ENCODE measurements around the gene COPS7B. TPM values are rescaled to one million over a fixed set of nuclear protein-coding genes. Genes with fewer than 3 reads are reported as not detected.
A peak's percentile ranks its signal among the peaks of the same experiment; 100 is the strongest.

The COPS7B gene
- total RNA-seq, 1 experiment from 2014 or later, result 57.1 TPM

DNA sequence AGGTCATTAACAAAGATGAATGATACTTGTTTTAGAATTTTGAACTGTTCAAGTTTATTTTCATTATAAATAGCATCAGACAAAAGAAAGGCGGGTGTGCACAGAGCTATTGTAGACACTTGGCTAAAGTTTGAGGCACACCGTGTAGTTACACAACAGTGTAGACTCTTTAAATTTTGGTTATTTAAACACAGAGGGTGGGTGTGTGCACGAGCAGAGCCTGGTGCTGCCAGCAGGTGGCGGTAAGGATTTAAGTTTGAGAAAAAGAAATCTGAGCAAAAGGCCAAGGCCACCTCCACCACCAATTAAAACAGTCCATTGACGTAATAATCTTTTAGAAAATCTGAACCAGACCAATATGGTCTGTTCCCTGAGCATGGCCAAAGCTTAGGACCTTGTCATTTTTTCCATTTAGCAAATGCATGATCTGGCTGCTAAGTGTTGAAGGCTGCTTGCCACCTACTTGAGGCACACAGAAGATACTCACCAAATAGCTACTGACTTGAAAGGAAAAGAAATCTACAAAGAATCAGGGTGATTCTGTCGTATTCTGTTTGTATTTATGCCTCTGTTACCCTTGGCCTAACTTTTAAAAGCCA, 14.3 kb downstream of the COPS7B start:
- ATAC-seq (peak; percentile 64), DNase-seq (ENCODE audit: low spot score) (peak; percentile 77)
- ChIA-PET POLR2A (no interaction called here), CTCF (interaction anchor here (0.6 to 1.6 kb wide), 11 partner anchors 14 to 218 kb away, joined by 3 to 6 read pairs (median 3); partner anchors contain the start of gene COPS7B)
- H3K27ac Mint-ChIP-seq, result no peak overlapping the region
- TF ChIP-seq, protein P1, sequence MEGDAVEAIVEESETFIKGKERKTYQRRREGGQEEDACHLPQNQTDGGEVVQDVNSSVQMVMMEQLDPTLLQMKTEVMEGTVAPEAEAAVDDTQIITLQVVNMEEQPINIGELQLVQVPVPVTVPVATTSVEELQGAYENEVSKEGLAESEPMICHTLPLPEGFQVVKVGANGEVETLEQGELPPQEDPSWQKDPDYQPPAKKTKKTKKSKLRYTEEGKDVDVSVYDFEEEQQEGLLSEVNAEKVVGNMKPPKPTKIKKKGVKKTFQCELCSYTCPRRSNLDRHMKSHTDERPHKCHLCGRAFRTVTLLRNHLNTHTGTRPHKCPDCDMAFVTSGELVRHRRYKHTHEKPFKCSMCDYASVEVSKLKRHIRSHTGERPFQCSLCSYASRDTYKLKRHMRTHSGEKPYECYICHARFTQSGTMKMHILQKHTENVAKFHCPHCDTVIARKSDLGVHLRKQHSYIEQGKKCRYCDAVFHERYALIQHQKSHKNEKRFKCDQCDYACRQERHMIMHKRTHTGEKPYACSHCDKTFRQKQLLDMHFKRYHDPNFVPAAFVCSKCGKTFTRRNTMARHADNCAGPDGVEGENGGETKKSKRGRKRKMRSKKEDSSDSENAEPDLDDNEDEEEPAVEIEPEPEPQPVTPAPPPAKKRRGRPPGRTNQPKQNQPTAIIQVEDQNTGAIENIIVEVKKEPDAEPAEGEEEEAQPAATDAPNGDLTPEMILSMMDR (IDR thresholded peaks at IDR 0.05), result peak; percentile 75
- TF ChIP-seq, protein P2, sequence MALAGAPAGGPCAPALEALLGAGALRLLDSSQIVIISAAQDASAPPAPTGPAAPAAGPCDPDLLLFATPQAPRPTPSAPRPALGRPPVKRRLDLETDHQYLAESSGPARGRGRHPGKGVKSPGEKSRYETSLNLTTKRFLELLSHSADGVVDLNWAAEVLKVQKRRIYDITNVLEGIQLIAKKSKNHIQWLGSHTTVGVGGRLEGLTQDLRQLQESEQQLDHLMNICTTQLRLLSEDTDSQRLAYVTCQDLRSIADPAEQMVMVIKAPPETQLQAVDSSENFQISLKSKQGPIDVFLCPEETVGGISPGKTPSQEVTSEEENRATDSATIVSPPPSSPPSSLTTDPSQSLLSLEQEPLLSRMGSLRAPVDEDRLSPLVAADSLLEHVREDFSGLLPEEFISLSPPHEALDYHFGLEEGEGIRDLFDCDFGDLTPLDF (CRISPR knock-in tag; IDR thresholded peaks at IDR 0.05), result no peak
- peaks cover 34% of the 10 kb centered on the region for H3K36me3 Mint-ChIP-seq
- no peaks in the 10 kb centered on the region for H3K9me3 Mint-ChIP-seq
- peaks cover 10% of the 10 kb centered on the region for H3K4me1 Mint-ChIP-seq
- no peaks in the 10 kb centered on the region for H3K27me3 Mint-ChIP-seq (ENCODE audit: low read depth)
- H3K4me3 Mint-ChIP-seq, result no peak overlapping the region

GRCh38 chr2:231803501-231804138, 17.4 kb downstream of the COPS7B start:
- ATAC-seq, result no peak
- Mint-ChIP-seq H3K4me3 (no peak overlapping the region), H3K9me3 (no peaks in the 10 kb centered on the region), H3K27me3 (ENCODE audit: low read depth) (no peaks in the 10 kb centered on the region), H3K4me1 (peaks cover 10% of the 10 kb centered on the region), H3K36me3 (peaks cover 41% of the 10 kb centered on the region), H3K27ac (peak overlapping the region; percentile 46; the same call in 1 of the 2 replicates)
- ChIA-PET POLR2A (no interaction called here), CTCF (interaction anchor here (1.3 kb wide), 1 partner anchor 89 kb away, joined by 4 read pairs; no protein-coding TSS in a partner anchor)
- DNase-seq (ENCODE audit: low spot score), result no peak
- TF ChIP-seq E2F4 (CRISPR knock-in tag; IDR thresholded peaks at IDR 0.05; ENCODE audit: borderline replicate concordance, low read depth), result no peak

DNA sequence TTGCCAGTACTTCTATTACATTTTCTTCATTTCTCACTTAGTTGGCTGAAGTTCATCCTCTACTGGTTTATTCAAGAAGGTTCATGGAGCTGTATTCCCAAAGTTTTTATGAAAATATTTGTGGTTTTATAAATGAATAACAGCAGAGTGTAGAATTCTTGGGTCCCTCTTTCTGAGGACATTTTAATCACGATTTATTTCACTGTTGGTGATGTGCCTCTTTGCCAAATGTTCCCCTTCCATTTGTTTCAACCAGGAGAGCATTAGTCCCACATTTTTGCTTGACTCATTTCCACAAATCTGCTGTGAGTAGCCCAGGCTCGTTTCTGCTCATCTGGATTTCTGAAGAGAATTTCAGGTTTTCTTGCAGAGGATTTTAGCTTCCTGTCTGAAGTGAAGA, 20.8 kb downstream of the COPS7B start:
- ChIA-PET CTCF (interaction anchor here (0.7 to 1.3 kb wide), 3 partner anchors 93 to 264 kb away, joined by 3 to 5 read pairs (median 3); no protein-coding TSS in a partner anchor), POLR2A (no interaction called here)
- Mint-ChIP-seq H3K9me3 (no peaks in the 10 kb centered on the region), H3K36me3 (peaks cover 40% of the 10 kb centered on the region), H3K4me1 (peaks cover 10% of the 10 kb centered on the region), H3K27ac (no peak overlapping the region), H3K4me3 (no peak overlapping the region), H3K27me3 (ENCODE audit: low read depth) (no peaks in the 10 kb centered on the region)
- TF ChIP-seq ZNF121 (CRISPR knock-in tag; IDR thresholded peaks at IDR 0.05), result no peak
- no peak for TF ChIP-seq E2F5 (CRISPR knock-in tag; IDR thresholded peaks at IDR 0.05)
- TF ChIP-seq, protein P3, sequence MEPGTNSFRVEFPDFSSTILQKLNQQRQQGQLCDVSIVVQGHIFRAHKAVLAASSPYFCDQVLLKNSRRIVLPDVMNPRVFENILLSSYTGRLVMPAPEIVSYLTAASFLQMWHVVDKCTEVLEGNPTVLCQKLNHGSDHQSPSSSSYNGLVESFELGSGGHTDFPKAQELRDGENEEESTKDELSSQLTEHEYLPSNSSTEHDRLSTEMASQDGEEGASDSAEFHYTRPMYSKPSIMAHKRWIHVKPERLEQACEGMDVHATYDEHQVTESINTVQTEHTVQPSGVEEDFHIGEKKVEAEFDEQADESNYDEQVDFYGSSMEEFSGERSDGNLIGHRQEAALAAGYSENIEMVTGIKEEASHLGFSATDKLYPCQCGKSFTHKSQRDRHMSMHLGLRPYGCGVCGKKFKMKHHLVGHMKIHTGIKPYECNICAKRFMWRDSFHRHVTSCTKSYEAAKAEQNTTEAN (CRISPR knock-in tag; IDR thresholded peaks at IDR 0.05), result no peak
- no peak for TF ChIP-seq ZNF219 (CRISPR knock-in tag; IDR thresholded peaks at IDR 0.05; ENCODE audit: borderline replicate concordance)
- TF ChIP-seq, protein P4, sequence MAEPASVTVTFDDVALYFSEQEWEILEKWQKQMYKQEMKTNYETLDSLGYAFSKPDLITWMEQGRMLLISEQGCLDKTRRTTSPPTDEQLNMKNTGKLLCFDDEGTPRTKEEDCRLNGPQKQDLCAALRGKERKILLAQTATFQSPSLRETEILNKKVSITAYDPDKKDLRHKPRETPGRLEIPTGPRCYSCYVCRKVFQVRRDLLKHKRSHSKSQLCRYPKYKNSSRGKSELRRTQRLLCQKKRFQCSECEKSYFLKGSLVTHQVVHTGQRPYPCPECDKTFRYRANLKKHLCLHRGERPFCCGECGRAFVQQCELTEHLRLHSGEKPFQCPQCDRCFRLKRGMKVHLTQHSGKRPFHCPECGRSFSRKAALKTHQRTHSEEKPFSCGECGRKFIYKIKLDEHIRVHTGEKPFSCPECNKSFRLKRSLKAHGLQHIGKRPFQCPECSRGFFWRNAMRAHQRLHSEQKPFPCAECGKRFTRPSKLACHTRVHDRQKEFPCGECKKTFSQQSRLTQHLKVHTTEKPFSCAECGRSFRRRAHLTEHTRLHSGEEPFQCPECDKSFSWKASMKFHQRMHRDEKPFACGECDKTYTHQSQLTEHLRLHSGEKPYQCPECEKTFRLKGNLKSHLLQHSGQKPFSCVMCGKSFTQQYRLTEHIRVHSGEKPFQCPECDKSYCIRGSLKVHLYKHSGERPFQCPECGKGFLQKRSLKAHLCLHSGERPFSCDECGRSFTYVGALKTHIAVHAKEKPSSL (CRISPR knock-in tag; conservative IDR thresholded peaks at IDR 0.05), result no peak
- no peak for TF ChIP-seq NFYB (CRISPR knock-in tag; conservative IDR thresholded peaks at IDR 0.05; ENCODE audit: low read depth)
- TF ChIP-seq STAT6 (CRISPR knock-in tag; conservative IDR thresholded peaks at IDR 0.05; ENCODE audit: low read depth), result no peak
- TF ChIP-seq ZNF423 (CRISPR knock-in tag; IDR thresholded peaks at IDR 0.05), result no peak
- ATAC-seq (no peak), DNase-seq (ENCODE audit: low spot score) (no peak)

Data from WTC11 (cell line).